ENCODE measurements around the gene CDK7.

GRCh38 chr5:69275563-69275962 lies 40.9 kb downstream of the CDK7 start:
- no peak for TF ChIP-seq EZH2 (IDR thresholded peaks at IDR 0.05; ENCODE audit: low read depth)
- TF ChIP-seq CTCF (conservative IDR thresholded peaks at IDR 0.05), result no peak
